ENCODE results near the gene KRT12.

Gene KRT12

DNA sequence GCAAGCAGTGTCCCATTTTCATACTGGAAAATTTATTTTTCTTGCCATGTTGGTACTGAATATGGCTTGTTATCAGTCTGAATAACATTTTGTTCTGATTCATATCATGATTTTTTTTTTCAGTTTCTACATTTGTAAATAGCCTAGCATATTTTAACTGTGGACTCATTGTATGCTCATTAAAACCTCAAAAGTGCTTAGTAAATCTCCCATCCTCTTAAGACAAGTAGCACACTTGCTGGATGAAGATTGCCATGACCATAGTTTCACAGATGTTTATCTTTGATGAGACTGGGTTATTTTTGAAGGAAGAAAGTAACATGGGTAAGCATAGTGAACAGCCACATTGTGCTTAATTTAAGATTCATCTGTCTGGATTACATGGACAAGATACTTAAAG lies 45.5 kb downstream of the KRT12 start:
- no peak overlapping the region for H3K4me3 ChIP-seq (ENCODE audit: low read depth, low read length)
- TF ChIP-seq, protein P1, sequence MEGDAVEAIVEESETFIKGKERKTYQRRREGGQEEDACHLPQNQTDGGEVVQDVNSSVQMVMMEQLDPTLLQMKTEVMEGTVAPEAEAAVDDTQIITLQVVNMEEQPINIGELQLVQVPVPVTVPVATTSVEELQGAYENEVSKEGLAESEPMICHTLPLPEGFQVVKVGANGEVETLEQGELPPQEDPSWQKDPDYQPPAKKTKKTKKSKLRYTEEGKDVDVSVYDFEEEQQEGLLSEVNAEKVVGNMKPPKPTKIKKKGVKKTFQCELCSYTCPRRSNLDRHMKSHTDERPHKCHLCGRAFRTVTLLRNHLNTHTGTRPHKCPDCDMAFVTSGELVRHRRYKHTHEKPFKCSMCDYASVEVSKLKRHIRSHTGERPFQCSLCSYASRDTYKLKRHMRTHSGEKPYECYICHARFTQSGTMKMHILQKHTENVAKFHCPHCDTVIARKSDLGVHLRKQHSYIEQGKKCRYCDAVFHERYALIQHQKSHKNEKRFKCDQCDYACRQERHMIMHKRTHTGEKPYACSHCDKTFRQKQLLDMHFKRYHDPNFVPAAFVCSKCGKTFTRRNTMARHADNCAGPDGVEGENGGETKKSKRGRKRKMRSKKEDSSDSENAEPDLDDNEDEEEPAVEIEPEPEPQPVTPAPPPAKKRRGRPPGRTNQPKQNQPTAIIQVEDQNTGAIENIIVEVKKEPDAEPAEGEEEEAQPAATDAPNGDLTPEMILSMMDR (IDR thresholded peaks at IDR 0.05; ENCODE audit: low read depth, low read length), result no peak

DNA sequence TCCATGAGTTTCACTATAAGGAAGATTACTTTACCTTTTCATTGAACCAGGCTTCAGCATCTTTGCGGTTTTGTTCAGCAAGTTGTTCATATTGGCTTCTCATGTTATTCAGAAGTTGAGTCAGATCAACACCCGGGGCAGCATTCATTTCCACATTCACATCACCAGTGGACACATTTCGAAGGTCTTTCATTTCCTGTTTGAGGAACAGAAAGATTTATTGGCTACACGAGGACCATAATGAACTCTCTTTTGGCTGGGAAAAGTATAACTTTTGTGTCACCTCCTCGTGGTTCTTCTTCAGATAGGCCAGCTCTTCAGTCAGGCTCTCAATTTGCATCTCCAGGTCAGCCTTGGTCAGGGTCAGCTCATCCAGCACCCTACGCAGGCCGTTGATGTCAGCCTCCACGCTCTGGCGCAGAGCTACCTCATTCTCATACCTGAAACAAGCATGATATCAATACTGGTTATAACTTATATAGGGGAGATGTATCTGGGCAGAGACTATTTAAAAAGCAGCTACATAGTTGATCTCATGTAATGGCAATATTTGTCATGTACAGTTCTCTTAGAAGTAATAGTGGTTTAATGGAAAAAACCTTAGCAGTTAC lies 46.7 kb downstream of the KRT12 start:
- TF ChIP-seq, protein P1 (IDR thresholded peaks at IDR 0.05; ENCODE audit: low read depth, low read length), result no peak
- no peak overlapping the region for H3K4me3 ChIP-seq (ENCODE audit: low read depth, low read length)

DNA sequence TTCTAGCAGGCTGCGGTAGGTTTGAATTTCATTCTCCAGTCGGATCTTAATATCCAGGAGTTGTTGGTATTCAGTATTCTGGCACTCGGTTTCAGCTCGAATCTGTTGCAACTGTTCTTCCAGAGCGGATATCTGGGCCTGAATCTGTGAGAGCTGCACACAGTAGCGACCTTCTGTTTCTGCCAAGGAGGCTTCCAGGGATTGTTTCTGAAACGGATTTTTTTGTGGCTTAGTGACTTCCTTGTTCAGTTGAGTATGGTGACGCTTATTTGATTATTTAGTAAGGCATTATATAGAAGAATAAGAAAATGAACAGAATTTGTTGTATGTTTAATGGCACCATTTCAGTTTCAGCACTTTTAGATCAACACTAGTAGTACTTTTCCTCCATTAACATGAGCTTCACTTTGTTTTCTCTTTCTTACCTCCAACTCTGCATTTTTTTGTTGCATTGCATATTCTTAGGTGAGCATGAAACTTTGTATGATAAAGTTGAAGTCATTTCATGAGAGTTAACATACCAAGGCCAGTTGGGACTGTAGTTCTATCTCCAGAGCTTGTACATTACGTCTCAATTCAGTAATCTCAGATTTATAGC lies 47.4 kb downstream of the KRT12 start:
- peak overlapping the region; percentile 70 for H3K4me3 ChIP-seq (ENCODE audit: low read depth, low read length)
- TF ChIP-seq, protein P1 (IDR thresholded peaks at IDR 0.05; ENCODE audit: low read depth, low read length), result no peak

DNA sequence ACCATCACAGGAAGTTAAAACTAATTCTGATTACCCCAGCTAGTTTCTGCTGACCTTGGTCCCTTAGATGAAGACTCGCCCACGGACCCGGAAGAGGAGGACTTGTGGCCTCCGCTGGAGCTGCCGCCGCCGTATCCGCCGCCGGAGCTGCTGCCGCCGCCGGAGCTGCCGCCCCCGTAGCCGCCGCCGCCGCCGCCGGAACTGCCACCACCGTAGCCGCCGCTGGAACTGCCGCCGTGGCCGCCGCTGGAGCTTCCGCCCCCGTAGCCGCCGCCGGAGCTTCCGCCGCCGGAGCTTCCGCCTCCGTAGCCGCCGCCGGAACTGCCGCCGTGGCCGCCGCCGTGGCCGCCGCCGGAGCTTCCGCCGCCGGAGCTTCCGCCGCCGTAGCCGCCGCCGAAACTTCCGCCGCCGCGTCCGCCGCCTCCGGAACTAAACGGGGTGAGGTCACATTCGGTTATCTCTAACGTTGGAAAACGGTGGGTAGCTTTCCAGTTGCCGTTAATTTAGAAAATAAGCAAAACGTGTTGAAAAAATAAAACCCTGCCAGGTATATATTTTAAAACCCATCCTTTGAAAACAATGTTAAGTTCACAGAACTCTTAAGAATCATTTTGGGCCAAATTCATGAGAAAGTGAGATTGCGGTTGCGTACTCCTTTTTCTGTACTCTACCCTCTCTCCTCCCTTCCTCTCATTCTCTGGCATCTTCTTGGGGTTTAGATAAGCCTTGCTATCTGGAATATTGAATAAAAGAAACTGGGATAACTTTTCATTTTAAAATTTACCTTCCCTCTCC lies 48.1 kb downstream of the KRT12 start:
- TF ChIP-seq, protein P1 (IDR thresholded peaks at IDR 0.05; ENCODE audit: low read depth, low read length), result no peak
- H3K4me3 ChIP-seq (ENCODE audit: low read depth, low read length), result peak overlapping the region; percentile 85

DNA sequence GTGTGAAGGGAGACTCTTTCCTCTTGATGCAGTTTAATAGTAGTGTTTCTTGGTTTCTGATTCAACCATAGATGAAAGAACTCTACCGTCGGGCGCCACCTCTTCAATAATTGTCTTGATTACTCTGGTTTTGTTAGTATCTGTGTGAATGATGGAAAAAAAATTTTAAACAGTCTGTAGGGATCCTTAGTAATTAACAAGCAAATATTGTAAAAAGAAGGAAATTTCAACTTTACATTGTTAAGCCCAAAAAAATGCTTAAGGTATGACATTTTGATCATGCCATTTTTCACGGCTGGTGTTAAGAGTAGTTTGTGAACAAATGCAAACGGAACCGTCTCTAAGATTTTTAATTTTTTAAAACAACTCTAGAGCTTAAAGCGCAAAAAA lies 48.7 kb downstream of the KRT12 start:
- peak overlapping the region; percentile 85 for H3K4me3 ChIP-seq (ENCODE audit: low read depth, low read length)
- TF ChIP-seq, protein P1 (IDR thresholded peaks at IDR 0.05; ENCODE audit: low read depth, low read length), result no peak

DNA sequence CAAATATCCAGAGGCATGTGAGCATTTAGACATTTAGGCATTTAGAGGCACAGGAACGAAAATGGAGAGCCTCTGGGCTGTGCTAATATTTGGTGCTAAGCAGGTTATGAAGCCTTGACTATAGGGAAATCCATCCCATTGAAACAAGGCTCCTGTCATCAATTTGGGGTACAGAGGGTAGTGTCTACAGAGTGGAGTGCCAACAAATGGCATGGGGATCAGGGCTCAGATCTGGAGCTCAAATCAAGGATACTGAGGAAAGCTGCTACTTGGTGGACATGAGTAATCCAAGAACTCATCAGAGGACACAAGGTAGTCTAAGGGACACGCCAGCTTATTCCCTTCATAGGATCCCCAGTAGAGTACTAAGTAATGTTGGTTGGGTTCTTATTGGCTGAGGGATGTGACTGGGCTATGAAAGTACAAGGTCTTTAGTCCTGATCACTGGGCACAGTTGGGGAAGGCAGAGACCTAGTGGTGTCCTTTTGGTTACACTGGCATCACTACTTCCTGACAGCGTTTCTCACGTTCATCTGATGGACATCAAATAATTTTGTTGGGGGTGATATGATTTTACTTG lies 49.8 kb downstream of the KRT12 start:
- no peak overlapping the region for H3K4me3 ChIP-seq (ENCODE audit: low read depth, low read length)
- TF ChIP-seq, protein P1 (IDR thresholded peaks at IDR 0.05; ENCODE audit: low read depth, low read length), result no peak

DNA sequence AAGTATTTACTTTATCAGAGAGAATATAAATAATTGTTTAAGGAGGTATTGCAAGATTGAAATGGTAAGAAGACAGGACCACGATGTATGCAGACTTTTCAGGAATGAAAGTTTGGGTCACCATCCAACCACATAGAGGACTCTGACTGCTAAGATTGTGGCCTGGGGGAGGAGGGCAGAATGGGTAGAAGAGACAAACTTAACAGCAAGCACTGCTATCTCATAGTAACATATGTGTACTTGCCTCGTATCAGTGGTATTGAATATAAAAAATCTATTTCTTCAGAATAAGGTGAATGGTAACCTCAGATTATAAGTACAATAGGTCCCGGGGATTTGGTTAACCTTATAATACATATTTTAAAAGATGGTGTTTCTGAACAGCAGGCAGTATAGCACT lies 50.5 kb downstream of the KRT12 start:
- TF ChIP-seq, protein P1 (IDR thresholded peaks at IDR 0.05; ENCODE audit: low read depth, low read length), result no peak
- no peak overlapping the region for H3K4me3 ChIP-seq (ENCODE audit: low read depth, low read length)

Measured in WI38 (cell line).